NCI-H2107 (cell line): ENCODE measurements around the gene CHST15.

Experiments used
- DNase-seq: peaks from one replicate; lab custom pipeline; 2025; lab: John Stamatoyannopoulos, UW

Gene CHST15

DNA sequence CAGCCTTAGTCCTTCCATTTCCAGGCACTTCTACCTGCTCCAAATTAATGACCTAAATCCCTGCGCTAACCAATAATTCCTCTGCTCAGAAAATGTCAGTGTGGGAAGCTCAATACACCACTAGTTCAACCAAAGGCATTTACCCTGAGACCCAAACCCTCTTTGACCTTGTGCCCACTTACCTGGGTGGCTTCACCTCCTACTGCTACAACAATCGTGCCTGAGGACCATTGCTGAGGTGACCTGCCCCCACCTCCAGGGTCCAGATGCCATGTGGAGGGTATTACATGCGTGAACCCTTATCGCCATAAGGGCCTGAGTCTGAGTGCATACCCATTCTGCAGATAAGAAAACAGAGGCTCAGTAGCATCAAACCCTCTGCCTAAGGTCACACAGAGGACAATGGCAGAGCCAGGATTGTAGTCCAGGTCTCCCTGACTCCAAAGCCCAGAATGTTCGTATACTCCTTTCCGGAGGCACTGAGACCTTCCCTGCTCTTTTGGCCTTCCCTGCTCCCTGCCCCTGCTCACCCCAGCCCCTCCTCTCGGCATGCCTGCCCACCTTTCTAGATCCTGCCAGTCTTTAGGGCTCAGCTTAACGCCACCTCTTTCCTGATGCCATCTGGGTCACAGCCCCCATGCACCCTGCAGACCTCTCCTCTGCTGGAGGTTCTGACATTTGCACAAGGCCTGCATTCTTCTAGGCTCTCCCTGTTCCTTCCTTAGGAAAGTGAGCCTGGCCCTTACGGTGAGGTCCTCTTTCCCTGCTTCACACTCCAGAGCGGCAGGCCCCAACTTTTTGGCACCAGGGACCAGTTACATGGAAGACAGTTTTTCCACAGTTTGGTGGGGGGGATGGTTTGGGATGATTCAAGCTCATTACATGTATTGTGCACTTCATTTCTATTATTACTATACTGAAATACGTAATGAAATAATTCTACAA lies 94.9 kb downstream of the CHST15 start:
- DNase-seq = no peak

DNA sequence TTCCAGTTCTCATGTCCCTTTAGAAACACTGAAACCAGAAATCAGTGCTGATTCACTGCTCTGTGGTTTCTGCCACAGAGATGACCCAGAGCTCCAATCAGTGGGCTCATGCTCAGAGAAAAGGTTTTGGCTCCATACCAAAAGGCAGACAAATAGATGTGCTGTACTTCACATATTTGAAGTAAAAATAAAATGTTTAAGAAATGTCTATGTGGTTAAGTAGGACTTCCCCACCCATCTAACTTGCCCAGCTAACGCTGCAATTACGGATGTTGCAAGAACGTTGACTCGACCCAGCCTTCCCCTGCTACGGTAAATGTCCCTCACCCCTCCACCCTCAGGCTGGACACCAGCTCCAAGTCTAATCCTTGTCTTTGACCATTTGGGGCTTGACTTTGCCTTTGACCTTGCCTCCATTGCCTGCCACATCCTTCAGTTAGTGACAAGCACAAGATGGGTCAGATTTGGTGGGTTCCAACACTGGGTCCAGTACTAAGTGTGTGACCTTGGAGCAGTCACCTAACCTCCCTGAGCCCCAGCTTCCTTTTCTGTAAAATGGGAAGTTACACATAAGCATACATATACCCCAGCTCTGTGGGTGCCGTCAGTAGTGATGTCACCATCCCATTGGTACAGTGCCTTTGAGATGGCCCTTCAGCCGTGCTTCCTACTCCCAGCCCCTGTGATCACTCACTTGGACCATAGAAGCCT lies 95.8 kb downstream of the CHST15 start:
- no peak for DNase-seq

DNA sequence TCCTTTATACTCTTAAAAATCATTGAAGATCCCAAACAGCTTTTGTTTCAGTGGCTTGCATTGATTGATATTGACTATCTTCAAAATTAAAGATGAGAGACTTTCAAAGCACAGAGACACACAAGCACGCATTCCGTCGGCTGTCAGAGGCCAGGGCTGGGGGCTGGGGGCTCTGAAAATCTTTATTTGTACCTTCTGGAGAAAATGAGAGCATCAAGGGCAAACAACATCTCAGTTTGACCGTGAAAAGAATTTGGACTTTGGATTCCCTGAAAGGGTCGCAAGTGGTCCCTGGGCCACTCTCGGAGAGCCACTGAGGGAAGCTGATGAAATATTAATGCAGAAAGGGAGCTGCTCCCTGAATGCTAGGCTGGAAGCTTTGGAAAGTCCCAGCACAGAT lies 96.4 kb downstream of the CHST15 start:
- DNase-seq = no peak

DNA sequence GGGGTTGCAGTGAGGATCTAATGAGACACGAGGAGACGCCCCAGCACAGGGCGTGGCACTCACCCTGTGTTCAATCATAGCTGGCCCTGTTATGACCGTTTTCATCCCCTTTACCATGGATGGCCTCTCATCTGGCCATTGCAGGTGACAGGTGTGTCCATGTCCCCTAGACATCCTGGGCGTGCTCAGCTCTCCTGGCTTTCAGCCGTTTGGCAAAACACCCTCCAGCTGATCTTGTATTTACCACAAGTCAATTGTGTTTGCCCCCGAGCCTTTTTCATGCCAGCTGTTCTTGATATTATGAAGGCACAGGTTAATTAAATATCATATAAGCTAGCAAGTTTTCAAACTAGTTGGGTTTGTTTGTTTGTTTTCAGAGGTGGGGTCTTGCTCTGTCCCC lies 97.1 kb downstream of the CHST15 start:
- DNase-seq = no peak

DNA sequence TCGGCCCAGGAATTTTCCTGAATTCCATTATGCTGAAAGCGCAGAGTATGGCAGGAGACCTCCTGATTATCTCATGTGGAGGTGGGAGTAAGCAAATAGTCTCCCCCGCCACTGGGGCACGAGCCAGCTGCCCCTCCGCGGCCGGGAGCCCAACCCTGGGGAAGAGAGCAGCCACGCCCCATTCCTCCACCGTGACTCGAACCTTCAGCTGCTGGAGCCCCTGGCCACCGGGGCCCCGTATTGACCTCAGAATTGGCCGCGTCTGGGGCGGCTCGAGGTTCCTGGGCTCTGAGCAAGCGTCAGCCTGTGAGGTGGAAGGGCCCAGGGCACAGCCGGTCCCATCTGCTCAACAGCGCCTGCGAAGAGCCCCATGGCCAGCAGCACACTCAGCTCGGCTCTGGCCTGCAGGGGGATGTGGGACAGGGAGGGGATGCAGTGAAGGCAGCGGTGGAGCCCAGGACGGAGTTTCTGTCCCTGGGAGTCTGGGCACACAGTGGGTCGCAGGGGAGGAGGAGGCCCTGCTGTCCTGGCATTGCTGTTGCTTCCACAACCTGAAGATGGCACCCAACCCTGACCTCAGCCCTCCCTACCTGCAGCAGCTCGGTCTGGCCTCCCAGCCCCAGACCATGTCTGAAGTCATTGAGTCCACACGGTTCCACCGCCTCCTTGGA lies 97.8 kb downstream of the CHST15 start:
- no peak for DNase-seq

DNA sequence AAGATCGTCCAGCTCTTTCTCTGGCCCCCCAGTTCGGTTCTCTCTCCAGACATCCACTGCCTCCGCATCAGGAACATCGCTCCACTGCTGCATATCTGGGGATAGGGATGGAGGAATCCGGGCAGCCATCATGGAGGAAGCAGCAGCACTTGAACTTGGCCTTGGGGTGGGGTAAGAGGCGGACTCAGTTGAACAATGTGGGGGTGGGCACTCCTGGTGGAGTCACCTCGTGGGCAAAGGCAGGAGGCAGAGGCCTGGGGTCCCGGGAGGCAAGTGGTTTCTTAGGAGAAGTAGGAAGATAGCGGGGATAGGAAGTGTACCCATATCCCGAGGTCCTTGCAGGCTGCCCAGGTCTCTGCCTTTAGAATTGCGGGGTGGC lies 98.3 kb downstream of the CHST15 start:
- DNase-seq = no peak

DNA sequence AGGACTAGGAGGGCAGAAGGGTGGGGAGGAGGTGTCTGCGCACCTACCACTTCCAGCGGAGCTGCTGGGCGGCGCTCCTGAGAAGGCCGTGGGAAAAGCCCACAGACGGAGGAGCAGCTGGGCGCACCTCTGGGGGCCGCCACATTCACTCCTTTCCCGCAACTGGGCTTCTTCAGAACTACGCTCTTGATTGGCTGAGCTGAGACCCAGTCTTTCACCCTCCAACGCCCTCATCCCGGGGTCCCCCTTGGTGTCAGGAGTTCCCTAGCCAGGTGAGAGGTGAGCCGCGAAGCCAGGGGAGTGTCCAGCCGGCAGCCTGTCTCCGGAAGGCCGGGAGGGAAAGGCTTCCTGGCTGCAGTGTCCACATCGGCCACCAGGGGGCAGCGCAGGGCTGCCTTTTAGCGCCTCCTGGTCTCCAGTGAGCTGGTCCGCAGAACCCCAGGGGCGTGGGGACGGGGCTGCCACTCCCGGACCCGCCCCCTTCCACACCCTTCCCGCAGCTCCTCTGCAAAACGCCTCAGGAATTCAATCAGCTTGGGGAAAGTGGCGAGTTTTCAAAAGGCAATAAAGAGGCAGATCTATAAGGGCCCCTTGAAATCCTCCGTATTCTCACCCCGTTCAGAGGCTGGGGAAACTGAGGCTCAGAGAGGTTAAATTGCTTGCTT lies 98.8 kb downstream of the CHST15 start:
- DNase-seq = peak; percentile 60

DNA sequence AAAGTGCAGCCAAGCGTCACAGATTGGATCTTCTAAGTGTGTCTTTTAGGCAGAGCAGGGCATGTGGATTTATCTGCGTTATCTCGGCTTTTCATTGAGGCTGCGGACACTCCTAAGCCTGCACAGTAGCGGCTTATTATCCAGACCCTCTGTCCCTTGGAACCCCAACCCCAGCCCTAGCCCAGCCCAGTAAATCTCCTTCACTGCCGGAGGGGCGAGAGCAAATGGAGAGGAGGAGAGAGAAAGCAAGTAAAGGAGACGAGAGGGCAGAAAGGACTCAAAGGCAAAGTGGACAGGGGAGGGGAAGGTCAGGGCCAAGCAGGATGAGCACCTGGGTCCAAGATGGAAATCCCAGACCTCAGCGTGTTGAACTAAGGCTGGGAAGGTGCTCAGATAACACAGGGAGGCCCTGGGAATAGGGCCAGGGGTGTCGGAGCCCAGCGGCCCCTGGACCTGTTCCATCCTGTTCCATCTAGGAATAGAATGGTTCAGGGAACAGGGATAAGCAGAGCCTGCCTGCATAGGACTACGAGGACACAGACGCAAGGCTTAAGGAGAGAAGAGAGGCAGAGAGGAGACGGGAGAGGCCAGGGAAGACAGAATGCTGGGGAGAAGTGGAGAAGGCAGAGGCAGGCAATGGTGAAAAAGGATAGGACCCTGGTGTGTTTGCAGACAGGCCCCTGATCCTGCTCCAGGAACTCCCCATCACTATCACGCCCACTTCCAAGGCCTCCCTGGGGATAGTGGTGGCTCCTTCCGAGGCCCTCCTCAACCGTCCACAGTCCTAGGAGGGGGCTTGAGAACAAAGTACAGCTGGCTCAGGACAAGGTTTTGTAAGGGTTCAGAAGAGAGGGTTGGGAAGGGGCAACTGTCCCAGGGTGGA lies 99.6 kb downstream of the CHST15 start:
- no peak for DNase-seq

DNA sequence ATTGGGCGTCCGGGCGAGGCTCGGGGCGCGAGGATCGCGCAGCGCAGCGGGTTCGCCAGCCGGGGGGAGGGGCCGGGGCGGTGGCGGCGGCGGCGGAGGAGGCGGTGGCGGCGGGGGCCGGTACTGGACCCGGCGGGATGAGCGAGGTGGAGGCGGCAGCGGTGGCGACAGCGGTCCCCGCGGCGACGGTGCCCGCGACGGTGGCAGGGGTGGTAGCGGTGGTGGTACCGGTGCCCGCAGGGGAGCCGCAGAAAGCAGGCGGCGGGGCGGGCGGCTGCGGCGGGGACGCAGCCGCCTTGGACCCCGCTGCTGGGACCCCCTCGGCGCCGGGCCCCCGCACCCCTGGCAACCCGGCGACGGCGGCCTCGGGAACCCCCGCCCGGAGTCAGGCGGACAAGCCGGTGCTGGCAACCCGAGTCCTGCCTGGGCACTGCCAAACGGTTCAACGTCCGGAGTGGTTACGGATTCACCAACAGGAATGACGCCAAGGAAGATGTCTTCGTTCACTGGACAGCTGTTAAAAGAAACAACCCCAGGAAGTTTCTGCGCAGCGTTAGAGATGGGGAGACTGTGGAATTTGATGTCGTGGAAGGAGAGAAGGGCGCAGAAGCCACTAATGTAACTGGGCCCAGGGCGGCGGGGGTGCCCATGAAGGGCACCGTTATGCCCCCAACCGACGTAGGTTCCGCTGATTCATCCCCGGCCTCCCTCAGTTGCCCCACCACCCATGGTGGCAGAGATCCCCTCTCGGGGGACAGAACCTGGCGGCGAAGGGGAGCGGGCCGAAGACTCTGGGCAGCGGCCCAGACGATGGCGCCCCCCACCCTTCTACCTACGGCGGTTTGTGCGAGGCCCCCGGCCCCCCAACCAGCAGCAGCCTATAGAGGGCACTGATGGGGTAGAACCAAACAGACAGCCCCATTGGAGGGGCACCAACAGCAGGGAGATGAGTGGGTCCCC lies 101.5 kb downstream of the CHST15 start:
- DNase-seq = no peak

DNA sequence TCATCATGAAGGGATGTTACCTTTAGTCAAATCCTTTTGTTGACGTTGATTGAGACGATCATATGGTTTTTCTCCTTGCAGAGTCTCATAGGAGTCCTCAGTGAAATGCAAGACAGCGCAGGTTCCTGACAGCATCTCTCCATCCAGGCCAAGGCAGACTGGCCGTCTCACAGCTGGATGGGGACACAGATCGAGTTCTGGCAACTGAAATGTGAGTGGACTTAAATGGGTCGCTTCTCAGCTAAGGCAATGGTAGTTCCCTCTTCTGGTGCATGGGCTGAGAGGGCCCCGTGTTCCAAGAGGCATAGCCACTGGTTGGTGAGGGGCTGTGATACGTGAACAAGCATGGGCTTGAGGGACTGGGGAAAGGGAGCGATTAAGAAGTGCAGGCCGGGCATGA lies 102.5 kb downstream of the CHST15 start:
- no peak for DNase-seq

DNA sequence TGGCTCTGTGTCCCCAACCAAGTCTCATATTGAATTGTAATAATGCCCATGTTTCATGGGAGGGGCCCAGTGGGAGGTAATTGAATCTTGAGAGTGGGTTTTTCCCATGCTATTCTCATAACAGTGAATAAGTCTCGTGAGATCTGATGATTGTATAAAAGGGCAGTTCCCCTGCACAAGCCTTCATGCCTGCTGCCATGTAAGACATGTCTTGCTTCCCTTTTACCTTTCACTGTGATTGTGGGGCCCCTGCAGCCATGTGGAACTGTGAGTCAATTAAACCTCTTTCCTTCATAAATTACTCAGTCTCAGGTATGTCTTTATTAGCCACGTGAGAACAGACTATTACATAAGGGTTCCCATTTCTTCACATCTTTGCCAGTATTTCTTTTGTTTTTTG lies 104.7 kb downstream of the CHST15 start:
- no peak for DNase-seq

DNA sequence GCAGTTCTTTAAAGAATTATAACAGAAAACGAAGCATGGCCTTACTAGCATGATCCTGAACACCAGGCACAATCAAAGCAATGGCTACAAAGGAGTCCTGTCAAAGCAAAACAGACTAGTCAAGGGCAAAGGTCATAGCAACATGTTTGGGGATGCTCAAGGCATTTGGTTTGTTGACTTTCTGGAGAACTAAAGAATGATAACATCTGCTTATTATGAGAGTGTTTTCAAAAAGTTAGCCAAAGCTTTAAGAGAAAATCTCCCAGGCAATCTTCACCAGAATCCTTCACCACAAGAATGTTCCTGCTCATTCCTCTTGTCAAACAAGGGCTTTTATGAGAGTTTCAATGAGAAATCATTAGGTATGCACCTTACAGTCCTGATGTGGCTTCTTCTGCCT lies 106.7 kb downstream of the CHST15 start:
- DNase-seq = no peak

DNA sequence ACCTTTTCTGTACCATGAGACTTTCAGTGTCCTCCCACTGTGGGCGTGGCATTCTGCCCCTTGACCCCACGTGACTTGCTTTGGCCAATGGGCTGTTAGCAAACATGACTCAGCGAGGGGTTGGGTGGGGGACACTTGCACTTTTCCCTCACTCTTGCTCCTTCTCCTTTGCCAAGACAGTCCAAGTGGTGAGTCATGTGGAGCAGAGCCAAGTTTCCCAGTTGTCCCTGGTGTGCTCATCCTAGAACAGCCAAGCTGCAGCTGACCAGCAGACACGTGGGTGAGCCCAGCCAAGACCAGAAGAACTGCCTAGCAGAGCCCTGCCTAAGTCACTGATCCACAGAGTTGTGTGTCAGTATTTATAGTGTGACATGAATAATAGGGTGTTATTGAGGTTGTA lies 119.0 kb downstream of the CHST15 start:
- DNase-seq = no peak

DNA sequence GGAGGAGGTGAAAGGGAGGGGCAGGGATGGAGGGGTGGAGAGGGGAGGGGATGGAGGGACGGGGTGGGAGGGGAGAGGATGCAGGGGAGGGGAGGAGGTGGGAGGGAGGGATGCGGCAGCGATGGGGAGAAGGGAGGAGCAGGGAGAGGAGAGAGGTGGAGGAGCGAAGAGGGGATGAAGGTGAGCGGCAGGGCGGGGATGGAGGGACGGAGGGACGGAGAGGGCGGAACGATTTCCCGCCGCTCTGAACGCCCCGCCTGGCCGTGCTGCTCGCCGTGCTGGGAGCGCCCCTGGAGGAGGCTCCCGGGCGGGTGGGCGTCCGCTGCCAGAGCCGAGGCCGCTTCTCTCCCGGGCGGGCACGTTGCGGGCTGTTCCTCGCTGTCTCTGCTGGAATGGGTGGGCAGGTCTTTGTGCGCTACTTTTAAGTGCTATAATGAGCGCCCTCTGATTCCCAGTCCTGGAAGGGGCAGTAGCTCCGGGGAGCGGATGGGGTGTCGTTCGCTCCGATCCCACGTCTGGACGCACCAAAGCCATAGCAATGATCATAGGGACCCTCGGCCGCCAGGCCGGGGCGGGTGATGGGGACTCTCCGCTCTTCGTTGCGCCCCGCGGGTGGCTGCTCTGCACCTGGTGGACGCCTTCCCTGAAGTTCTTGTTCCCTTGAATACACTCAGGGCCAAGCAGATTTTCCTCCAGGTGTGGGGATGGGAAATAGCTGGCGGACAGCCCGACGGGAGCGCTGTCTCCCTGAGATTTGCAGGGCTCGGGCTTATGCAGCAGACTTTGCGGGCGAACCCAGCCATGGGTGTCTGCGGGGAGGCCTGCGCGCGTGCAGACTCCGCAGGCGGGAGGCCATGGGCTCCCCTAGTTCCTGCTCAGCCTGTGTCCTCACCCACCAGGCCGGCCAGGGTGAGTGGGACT lies 120.7 kb downstream of the CHST15 start:
- no peak for DNase-seq

DNA sequence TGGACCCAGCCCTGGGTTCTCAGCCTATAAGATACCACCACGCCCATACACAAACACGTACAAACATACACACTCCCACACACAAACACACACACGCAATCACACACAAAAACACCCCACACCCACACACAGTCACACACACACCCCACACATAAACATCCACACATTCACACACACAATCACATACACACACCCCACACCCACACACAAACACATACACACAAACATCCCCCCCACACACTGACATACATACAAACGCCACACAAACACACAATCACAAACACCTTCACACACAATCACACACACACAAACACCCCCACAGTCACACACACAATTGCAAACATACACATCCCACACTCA lies 122.5 kb downstream of the CHST15 start:
- no peak for DNase-seq

DNA sequence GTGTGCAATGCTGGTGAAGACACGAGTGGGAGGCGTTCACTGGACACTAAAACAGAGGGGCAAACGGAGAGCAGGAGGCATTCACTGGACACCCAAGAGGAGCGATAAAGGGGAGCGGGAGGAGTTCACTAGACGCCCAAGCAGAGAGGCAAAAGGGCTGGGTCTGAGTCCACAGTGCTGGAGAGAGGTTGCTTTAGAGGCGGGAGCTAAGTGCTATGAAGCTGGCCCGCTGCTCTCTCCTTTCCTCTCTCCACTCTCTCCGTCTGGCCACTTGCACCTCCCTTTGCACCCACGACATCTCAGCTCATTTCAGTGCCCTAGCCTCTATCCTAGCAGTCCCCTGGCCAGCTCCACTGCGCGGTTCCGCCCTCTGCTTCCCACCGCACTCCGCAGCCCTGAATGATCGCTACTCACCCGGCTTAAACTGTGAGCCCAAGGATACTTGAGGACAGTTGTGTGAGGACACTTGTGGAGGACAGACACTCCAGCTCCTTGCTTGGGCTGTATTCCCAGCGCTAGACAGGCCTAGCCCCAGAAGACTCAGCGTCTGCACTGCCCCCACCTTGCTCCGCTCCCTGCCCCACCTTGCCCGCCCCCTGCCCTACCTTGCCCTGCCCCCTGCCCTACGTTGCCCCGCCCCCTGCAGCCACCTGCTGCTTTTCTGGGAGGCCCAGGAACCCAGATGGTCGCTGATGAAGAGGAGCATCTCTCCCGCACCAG lies 123.0 kb downstream of the CHST15 start:
- no peak for DNase-seq

DNA sequence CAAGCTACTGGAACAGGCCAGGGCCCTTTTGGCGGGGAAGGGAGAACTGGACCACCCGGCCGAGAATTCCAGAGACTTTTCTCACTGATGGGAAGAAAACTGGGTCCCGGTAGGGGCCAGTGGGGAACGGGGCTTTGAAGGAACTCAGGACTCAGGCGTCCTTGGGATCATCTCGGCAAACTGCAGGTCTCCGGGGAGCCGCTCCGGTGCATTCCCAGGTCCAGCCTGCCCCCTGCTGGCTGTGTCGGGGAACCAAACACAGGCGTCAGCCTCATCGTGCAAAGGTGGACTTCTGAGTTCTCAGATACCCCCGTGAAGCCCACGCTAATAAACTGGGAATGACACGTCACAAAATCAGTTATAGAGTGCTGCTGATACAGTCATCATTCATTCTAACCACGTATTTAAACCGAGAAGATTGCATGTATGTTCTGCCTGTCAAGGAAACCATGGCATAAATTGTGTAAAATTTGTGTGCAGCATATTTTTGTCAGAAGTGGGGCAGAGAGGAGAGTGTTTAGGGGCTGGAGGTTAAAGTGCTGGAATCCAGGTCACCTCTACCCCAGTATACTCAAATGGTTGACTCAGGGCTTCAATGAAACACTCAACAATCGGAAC lies 125.7 kb downstream of the CHST15 start:
- no peak for DNase-seq

DNA sequence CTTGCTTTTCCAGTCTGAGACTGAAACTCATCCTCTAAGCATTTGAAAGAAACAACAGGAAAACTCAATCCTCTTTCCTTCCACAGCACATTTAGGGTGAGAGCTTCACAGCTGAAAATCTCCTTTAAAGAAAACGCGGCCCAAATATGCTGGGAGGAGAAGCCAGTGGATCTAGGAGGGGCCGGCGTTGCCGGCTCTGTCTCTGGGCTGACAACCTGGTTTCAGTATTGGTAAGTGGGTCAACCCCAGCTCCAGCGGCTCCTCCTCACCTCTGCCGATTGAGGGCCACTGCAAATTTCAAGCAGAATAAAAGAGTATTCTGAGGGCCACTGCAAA lies 126.5 kb downstream of the CHST15 start:
- no peak for DNase-seq
